H1 (cell line): Measurements from ENCODE around the gene FRMD7.

Experiments
- JUN ChIP-seq: IDR thresholded peaks from 2 replicates; pipeline ENCODE4 v1.6.1; 2011; ENCODE audit warnings: low read depth, mild to moderate bottlenecking, improper control_type of control experiment, low read length
- POLR2AphosphoS5 ChIP-seq: IDR thresholded peaks from 2 replicates; pipeline ENCODE4 v1.6.1; 2011; ENCODE audit warnings: low read depth, low read length
- TAF1 ChIP-seq: IDR thresholded peaks from 2 replicates; pipeline ENCODE4 v1.6.1; 2011; ENCODE audit warnings: mild to moderate bottlenecking, low read depth, low read length

DNA sequence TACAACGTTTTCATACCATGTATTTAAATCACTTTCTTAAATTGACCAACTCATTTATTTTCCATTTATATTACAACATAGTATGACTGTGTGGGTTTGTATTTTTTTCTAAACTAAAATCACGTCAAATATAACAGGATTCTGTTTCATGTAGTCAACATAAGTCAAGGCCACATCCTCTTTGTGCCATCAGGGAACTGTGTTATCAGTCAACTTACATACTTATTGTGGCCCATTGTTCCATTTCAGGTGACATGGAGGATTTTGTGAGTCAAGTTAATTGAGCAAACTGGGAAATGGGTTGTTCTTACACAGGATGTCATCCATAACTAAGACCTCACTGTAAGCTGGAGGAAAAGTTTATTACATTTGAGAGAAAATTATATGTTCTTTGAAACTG is 68.8 kb downstream of the FRMD7 start:
- no peak for TF ChIP-seq POLR2AphosphoS5
- TF ChIP-seq TAF1 = no peak
- TF ChIP-seq JUN = no peak
